Peyer's patch (tissue), 4 donors: ENCODE data around the gene TOM1L2.

Experiments
- CTCF ChIP-seq, 6 experiments: fragments of 450-650 bp in 4 of 6; fragments of 200-600 bp in 2 of 6; sonication (generic) in 1 of 6; IDR thresholded peaks; one replicate each; pipeline ENCODE4 v1.5.1; 2017 to 2019; ENCODE audit warnings: antibody characterized with exemption in 6 of 6, mild to moderate bottlenecking in 3 of 6, moderate library complexity in 1 of 6
- POLR2A ChIP-seq, 2 donors: fragments of 450-650 bp; IDR thresholded peaks; one replicate each; pipeline ENCODE4 v1.5.1; 2017; ENCODE audit warnings: antibody characterized with exemption in 2 of 2, mild to moderate bottlenecking in 2 of 2, moderate library complexity in 2 of 2

GRCh38 chr17:18006495-18007239 is 34.5 kb upstream of the TOM1L2 start:
- TF ChIP-seq CTCF (IDR thresholded peaks at IDR 0.05) (no peak), POLR2A (IDR thresholded peaks at IDR 0.05) (no peak)
